T-helper 2 cell treated with Interferon-gamma antibody and Interleukin-4, amounts not matched to agents 100 ng/mL and 5 ng/mL, for 36 hours (primary cell): ENCODE results near the gene TSNAXIP1. TPM values are rescaled to one million over a fixed set of nuclear protein-coding genes. Genes with fewer than 3 reads are reported as not detected.

Source experiments
- intact Hi-C: fragments of 100-400 bp; cut with micrococcal nuclease; formaldehyde crosslinking; loops from one replicate; pipeline ENCODE4 v1.15.1; 2023
- total RNA-seq: library from RNA; stranded (reverse); gene quantifications from 2 replicates; pipeline ENCODE4 v1.2.3, GENCODE V29; 2022

TSNAXIP1 gene, protein sequence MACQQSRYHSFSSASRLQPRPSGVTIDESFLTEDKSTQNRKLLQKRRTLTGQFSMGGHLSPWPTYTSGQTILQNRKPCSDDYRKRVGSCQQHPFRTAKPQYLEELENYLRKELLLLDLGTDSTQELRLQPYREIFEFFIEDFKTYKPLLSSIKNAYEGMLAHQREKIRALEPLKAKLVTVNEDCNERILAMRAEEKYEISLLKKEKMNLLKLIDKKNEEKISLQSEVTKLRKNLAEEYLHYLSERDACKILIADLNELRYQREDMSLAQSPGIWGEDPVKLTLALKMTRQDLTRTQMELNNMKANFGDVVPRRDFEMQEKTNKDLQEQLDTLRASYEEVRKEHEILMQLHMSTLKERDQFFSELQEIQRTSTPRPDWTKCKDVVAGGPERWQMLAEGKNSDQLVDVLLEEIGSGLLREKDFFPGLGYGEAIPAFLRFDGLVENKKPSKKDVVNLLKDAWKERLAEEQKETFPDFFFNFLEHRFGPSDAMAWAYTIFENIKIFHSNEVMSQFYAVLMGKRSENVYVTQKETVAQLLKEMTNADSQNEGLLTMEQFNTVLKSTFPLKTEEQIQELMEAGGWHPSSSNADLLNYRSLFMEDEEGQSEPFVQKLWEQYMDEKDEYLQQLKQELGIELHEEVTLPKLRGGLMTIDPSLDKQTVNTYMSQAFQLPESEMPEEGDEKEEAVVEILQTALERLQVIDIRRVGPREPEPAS
- 0.36 and 0.73 TPM in 2 replicates for total RNA-seq

- intact Hi-C loops = loop anchor here (1.0 to 2.0 kb wide), 10 partner anchors 10 to 244 kb away; partner anchors contain the start of genes C16orf86, CTCF, DDX28 and DUS2
Observed at GRCh38 chr16:67806428-67807147, at the start of gene TSNAXIP1, which contains the start of gene RANBP10. Gene TSNAXIP1 (plus strand): TSS chr16:67806889. CDS start chr16:67807150, 261 bp downstream. Gene RANBP10 (minus strand): TSS chr16:67806560. CDS start chr16:67806536, 24 bp downstream.

GRCh38 chr16:67758006-67758405, 48.7 kb upstream of the TSNAXIP1 start:
- intact Hi-C loops = no loop called here

GRCh38 chr16:67758966-67759365, 47.7 kb upstream of the TSNAXIP1 start:
- intact Hi-C loops = no loop called here

- intact Hi-C loops = no loop called here
Observed at GRCh38 chr16:67760206-67760955, 46.3 kb upstream of the TSNAXIP1 start.

GRCh38 chr16:67760956-67761230, 45.8 kb upstream of the TSNAXIP1 start:
- intact Hi-C loops = no loop called here

DNA sequence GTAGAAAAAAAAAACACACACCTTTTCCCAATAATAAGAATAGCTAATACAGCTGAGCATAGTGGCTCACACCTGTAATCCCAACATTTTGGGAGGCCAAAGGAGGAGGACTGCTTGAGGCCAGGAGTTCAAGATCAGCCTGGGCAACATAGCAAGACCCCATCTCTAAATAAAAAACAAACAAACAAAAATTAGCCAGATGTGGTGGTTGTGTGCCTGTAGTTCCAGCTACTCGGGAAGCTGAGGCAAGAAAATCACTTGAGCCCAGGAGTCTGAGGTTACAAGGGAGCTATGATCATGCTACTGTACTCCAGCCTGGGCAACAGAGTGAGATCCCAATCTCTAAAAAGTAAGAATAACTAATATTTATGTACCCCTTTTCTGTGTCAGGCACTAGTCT, 44.8 kb upstream of the TSNAXIP1 start:
- intact Hi-C loops = no loop called here

DNA sequence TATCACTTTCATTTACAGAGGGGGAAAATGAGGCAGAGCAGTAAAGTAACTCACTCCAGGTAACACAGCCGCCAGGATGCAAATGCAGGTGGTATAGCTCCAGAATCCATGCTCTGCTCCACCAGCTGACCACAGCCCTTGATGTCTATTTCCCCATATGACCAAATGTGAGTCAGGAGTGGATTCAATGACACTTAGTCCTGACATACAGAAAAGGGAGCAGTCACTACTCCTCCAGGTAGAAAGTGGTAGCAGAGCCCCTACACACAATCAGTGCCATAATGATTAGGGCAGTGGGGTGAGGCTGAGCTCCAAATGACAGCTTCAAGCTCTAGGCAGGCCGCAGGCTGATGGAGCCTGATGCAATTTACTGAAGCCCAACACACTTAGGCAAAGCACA, 44.3 kb upstream of the TSNAXIP1 start:
- intact Hi-C loops = no loop called here

DNA sequence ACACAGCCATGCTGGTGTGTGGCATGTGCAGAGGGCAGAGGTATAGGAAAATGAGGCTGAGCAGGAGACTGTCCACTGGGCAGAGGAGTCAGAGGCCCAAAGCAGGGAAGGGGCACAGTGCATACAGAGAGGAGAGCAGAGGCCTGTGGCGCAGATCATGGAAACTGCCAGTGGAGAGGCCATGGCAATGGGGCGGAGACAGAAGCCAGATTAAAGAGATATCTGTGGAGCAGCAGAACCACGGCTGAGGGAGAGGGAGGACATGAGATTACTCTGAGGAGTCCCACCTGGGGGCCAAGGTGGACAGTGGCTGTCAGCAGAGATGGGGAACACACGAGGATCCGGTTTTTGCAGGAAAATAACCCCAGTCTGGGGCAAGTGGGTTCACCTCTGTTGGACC, 43.6 kb upstream of the TSNAXIP1 start:
- intact Hi-C loops = no loop called here

DNA sequence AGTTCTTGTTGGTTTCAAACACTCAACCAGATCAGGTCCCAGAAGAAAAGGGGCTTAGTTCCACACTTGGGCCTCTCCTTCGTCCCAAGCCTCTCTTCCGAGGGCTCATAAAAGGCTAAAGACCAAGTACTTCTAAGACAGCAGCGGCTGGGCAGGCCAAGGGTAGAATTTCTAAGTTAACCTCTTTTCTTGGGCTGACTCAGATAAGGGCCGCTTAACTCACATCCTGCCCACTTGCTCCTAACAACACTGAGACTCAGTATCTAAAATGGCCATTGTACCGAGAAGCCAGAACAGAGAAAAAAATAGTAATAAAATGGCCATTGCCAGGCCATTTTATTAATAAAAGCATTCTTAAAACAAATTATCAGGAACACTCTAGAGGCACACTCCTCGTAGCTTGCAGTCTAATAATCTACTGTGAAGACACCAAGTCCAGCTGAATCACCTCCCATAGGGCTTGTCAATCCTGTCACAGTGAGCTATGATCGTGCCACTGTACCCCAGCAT, 42.5 kb upstream of the TSNAXIP1 start:
- intact Hi-C loops = no loop called here

- intact Hi-C loops = no loop called here
Observed at GRCh38 chr16:67766291-67766690, 40.4 kb upstream of the TSNAXIP1 start.

DNA sequence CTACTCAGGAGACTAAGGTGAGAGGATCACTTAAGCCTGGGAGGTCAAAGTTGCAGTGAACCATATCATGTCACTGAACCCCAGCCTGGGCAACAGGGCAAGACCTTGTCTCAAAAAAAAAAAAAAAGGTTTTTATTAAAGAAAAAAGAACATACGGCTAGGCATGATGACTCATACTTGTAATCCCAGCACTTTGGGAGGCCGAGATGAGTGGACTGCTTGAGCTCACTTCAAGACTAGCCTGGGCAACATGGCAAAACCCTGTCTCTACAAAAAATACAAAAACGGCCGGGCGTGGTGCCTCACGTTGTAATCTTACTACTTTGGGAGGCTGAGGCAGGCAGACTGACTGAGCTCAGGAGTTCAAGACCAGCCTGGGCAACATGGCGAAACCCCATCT, 38.7 kb upstream of the TSNAXIP1 start:
- intact Hi-C loops = no loop called here

- intact Hi-C loops = no loop called here
Observed at GRCh38 chr16:67770346-67770991, 36.2 kb upstream of the TSNAXIP1 start.

GRCh38 chr16:67773099-67773498, 33.6 kb upstream of the TSNAXIP1 start:
- intact Hi-C loops = no loop called here

DNA sequence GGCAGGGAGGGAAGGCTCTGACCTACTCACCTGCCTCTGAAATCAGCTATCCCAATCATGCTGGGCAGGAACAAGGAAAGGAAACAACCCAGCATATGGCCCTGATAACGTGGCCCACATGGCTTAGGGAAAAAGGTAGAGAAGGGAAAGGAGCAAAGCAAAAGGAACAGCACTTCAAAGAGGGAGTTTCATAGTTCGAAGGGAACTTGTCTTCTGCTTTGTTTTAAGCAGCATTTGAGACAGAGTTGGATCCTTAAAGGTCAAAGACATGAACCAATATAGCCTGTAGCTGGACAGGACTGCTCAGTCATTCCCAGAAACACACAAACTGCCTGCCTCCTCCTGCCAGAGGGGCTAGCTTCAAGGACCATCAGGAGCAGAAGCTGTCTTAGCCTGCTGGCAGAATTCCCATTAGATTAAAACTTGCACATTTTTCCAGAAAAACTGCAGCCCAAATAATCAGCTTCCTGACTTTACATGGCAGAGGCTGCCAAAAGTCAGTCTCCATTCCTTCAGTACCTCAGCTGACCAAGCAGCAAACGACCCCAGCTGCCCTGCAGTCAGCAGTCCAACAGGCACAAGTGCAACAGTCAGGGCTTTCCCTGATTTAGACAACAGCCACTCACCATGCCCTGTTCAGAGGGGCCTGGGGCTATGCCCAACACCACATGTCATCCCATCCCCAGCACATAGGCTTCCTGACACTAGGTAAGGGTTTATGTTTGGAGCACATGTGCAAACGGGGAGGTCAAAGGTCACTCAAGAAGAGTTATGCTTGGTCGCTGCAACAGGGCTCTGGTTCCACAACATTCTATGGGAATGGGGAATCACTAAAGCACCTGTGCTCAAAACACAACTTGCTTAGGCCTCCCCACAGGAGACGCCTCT, 32.9 kb upstream of the TSNAXIP1 start:
- intact Hi-C loops = no loop called here

GRCh38 chr16:67774457-67774853, 32.2 kb upstream of the TSNAXIP1 start:
- intact Hi-C loops = no loop called here

- intact Hi-C loops = no loop called here
Observed at GRCh38 chr16:67775273-67775672, 31.4 kb upstream of the TSNAXIP1 start.

DNA sequence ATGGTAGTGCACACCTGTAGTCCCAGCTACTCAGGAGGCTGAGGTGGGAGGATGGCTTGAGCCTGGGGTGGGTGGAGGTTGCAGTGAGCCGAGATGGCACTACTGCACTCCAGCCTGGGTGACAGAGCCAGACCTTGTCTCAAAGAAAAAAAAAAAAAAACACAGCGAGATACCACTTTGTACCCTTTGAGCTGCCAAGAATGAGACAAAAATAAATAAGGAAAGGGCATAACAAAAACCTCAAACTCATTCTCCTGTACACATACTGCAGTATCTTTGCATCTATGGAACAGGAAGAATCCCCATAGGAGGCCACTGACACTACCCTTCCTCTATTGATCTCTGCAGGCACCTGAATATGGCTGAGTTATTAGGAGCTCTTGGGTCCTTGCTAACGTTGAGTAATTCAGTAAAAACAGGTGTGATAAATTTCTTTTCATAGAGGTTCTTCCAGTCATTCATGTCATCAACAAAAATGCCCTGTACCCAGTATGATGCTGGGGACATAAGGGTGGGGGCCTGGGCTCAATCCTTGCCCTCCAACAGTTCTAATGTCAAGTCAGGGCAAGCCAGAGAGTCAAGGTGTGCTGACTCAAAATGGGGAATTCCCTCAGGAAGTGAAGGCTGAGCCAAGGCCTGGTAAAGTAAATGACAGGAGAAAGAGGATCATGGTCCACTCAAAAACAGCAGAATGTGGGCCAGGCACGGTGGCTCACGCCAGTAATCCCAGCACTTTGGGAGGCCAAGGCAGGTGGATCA, 27.3 kb upstream of the TSNAXIP1 start:
- intact Hi-C loops = no loop called here

DNA sequence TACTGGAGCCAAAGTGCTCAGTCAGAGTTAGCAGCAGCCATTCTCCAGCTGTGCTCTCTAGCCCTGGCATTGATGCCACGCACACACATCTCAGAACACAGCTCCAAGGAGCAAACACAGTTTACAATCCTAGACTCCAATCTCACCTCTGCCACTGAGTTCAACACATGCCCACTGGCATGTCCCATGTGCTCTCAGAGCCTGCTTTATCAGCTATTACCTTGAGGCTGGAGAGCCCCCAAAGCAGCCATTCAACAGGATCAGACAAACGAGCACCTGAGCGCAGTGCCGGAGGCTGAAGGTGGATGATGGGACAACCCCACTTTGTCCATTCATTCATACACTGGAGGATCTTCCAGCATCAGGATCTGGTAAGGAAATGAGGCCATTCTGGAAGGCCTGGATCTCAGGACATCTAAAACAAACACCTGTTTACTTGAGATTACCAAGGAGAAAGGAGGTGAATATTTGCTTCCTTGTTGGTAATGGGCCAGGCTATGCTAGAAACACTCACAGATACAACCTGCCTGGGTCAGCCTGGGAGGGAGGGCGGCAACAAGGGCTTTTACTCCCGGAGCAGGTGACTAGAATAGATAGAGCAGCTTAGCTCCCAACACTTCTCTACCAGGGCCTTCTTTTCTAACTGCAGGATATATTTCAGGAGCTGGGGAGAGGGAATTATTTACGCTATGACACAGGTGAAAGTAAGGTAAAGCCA, 25.7 kb upstream of the TSNAXIP1 start:
- intact Hi-C loops = no loop called here
